ENCODE results near the gene R3HDM2.

GRCh38 chr12:57323416-57323815, 107.4 kb downstream of the R3HDM2 start:
- no peak for TF ChIP-seq CTCF (IDR thresholded peaks at IDR 0.05; ENCODE audit: insufficient read depth, low read depth, low read length)
- TF ChIP-seq EZH2 (IDR thresholded peaks at IDR 0.05; ENCODE audit: insufficient read depth, low read length) = no peak

All from astrocyte (in vitro differentiated cells and primary cell).